HepG2 (cell line): Measurements from ENCODE around the gene GPR162. TPM values are rescaled to one million over a fixed set of nuclear protein-coding genes. Genes with fewer than 3 reads are reported as not detected.

ENCODE experiments used
- ELF3 ChIP-seq: IDR thresholded peaks from 2 replicates; pipeline ENCODE4 v1.6.1; 2016; ENCODE audit warnings: missing genetic modification reagents, missing compliant biosample characterization
- FOXJ3 ChIP-seq: sonication (generic); formaldehyde crosslinking; IDR thresholded peaks from 2 replicates; pipeline ENCODE4 v1.4.0; 2020; ENCODE audit warnings: missing genetic modification reagents, mild to moderate bottlenecking, borderline replicate concordance
- HMG20A ChIP-seq: IDR thresholded peaks from 2 replicates; pipeline ENCODE4 v1.6.1; 2016; ENCODE audit warnings: borderline replicate concordance
- RFXAP ChIP-seq: sonication (generic); formaldehyde crosslinking; IDR thresholded peaks from 2 replicates; pipeline ENCODE4 v1.4.0; 2020; ENCODE audit warnings: missing genetic modification reagents, borderline replicate concordance
- TCF7 ChIP-seq: sonication (generic); IDR thresholded peaks from 2 replicates; pipeline ENCODE4 v1.6.1; 2016; ENCODE audit warnings: antibody characterized with exemption, low read depth
- TEAD2 ChIP-seq: sonication (generic); formaldehyde crosslinking; IDR thresholded peaks from 2 replicates; pipeline ENCODE4 v1.9.0; 2021; ENCODE audit warnings: missing genetic modification reagents
- TSC22D2 ChIP-seq: sonication (generic); formaldehyde crosslinking; IDR thresholded peaks from 2 replicates; pipeline ENCODE4 v1.5.1; 2020; ENCODE audit warnings: missing genetic modification reagents, mild to moderate bottlenecking, borderline replicate concordance
- ZMYM4 ChIP-seq: sonication (generic); formaldehyde crosslinking; IDR thresholded peaks from 2 replicates; pipeline ENCODE4 v1.8.1; 2023; ENCODE audit warnings: mild to moderate bottlenecking, missing genetic modification reagents
- polyA plus RNA-seq, 8 experiments: library from polyadenylated mRNA; depleted of rRNA in 3 of 8; stranded (reverse) in 7 of 8; unstranded in 1 of 8; fragments of >200 nt; fragmentation: Illumina TruSeq in 4 of 8; extraction: Trizol in 4 of 8; gene quantifications; 2 replicates each; pipeline versions ENCODE4 v1.2.1 to v1.2.3, GENCODE V29; 2011 to 2016; ENCODE audit warnings: low read depth in 4 of 8, missing spikeins in 1 of 8, mixed read lengths in 1 of 8; ENCODE audit not compliant: insufficient read depth in 1 of 8
- total RNA-seq, 5 experiments: library from RNA; depleted of rRNA; stranded (reverse); fragments of >200 nt; fragmentation: Illumina TruSeq; extraction: Trizol; gene quantifications; 2 replicates each; pipeline ENCODE4 v1.2.3, GENCODE V29; 2016; ENCODE audit warnings: low read depth in 1 of 5
- TF ChIP-seq, protein P1 (sequence below): sonication (generic); formaldehyde crosslinking; IDR thresholded peaks from 2 replicates; pipeline ENCODE4 v1.5.1; 2020; ENCODE audit warnings: mild to moderate bottlenecking, missing genetic modification reagents, moderate library complexity
- TF ChIP-seq, protein P2 (sequence below): sonication (generic); formaldehyde crosslinking; IDR thresholded peaks from 2 replicates; pipeline ENCODE4 v1.4.0; 2020; ENCODE audit warnings: missing genetic modification reagents, borderline replicate concordance
- TF ChIP-seq, protein P3 (sequence below): sonication (generic); formaldehyde crosslinking; IDR thresholded peaks from 2 replicates; pipeline ENCODE4 v1.5.0; 2020; ENCODE audit warnings: mild to moderate bottlenecking, missing genetic modification reagents, borderline replicate concordance
- TF ChIP-seq, protein P4 (sequence below): IDR thresholded peaks from 2 replicates; pipeline ENCODE4 v1.6.1; 2016; ENCODE audit warnings: low read depth

Gene GPR162
- total and polyA plus RNA-seq, 2 of the 13 experiments (the other 11 are each of a cell fraction or from before 2014, with no cell fraction given) = 0.08 TPM; not detected in 1

DNA sequence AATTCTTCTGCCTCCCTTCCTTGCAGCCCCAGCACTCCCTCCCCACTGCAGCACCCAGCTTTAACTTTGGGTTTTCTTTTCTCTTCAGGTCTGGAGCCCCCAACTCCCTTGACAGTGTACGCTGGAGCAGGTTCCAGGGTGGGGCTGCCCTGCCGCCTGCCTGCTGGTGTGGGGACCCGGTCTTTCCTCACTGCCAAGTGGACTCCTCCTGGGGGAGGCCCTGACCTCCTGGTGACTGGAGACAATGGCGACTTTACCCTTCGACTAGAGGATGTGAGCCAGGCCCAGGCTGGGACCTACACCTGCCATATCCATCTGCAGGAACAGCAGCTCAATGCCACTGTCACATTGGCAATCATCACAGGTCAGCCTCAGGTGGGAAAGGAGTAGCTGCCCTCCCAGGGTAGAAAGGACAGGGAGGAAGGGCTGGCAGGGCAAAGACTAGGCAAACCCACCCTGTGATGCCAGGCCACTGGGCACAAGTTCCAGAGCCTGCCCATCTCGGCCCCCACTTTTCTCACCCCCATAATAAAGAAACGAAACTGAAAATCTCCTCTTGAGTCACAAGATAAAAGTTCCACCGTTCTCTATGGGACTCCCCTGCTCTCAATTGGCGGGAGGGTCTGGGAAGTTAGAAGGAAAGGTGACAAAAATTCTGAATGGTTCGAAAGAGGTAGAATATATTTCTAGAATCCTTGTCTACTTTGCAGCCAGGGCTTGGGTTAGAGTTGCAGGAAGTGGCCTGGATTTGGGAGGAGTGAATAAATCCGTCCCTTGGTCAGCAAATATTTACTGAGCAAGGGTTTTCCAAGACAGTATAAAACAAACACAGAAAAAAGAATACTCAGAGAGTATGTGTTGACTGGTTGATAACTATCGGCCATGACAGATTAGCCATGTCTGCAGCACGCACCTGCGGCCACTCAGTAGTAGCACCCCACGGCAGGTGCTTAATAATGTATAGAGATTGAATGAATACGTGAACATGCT is 46.1 kb upstream of the GPR162 start (continued):
- TF ChIP-seq, protein P1, sequence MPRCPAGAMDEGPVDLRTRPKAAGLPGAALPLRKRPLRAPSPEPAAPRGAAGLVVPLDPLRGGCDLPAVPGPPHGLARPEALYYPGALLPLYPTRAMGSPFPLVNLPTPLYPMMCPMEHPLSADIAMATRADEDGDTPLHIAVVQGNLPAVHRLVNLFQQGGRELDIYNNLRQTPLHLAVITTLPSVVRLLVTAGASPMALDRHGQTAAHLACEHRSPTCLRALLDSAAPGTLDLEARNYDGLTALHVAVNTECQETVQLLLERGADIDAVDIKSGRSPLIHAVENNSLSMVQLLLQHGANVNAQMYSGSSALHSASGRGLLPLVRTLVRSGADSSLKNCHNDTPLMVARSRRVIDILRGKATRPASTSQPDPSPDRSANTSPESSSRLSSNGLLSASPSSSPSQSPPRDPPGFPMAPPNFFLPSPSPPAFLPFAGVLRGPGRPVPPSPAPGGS (CRISPR knock-in tag) = 0 out of 2 replicates have a peak, but pooled peaks have one; percentile 28
- TF ChIP-seq HMG20A (peak; percentile 90), ZMYM4 (CRISPR knock-in tag) (0 out of 2 replicates have a peak, but pooled peaks have one; percentile 19), RFXAP (CRISPR knock-in tag) (peak; percentile 34; the same call in 1 of the 2 replicates), TCF7 (peak; percentile 62), TEAD2 (CRISPR knock-in tag) (no peak), FOXJ3 (peak; percentile 85; the same call in 1 of the 2 replicates), ELF3 (CRISPR knock-in tag) (peak; percentile 96), TSC22D2 (CRISPR knock-in tag) (peak; percentile 42; the same call in 1 of the 2 replicates)
- TF ChIP-seq, protein P2, sequence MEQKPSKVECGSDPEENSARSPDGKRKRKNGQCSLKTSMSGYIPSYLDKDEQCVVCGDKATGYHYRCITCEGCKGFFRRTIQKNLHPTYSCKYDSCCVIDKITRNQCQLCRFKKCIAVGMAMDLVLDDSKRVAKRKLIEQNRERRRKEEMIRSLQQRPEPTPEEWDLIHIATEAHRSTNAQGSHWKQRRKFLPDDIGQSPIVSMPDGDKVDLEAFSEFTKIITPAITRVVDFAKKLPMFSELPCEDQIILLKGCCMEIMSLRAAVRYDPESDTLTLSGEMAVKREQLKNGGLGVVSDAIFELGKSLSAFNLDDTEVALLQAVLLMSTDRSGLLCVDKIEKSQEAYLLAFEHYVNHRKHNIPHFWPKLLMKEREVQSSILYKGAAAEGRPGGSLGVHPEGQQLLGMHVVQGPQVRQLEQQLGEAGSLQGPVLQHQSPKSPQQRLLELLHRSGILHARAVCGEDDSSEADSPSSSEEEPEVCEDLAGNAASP (CRISPR knock-in tag) = peak; percentile 84; the same call in 1 of the 2 replicates
- TF ChIP-seq, protein P3, sequence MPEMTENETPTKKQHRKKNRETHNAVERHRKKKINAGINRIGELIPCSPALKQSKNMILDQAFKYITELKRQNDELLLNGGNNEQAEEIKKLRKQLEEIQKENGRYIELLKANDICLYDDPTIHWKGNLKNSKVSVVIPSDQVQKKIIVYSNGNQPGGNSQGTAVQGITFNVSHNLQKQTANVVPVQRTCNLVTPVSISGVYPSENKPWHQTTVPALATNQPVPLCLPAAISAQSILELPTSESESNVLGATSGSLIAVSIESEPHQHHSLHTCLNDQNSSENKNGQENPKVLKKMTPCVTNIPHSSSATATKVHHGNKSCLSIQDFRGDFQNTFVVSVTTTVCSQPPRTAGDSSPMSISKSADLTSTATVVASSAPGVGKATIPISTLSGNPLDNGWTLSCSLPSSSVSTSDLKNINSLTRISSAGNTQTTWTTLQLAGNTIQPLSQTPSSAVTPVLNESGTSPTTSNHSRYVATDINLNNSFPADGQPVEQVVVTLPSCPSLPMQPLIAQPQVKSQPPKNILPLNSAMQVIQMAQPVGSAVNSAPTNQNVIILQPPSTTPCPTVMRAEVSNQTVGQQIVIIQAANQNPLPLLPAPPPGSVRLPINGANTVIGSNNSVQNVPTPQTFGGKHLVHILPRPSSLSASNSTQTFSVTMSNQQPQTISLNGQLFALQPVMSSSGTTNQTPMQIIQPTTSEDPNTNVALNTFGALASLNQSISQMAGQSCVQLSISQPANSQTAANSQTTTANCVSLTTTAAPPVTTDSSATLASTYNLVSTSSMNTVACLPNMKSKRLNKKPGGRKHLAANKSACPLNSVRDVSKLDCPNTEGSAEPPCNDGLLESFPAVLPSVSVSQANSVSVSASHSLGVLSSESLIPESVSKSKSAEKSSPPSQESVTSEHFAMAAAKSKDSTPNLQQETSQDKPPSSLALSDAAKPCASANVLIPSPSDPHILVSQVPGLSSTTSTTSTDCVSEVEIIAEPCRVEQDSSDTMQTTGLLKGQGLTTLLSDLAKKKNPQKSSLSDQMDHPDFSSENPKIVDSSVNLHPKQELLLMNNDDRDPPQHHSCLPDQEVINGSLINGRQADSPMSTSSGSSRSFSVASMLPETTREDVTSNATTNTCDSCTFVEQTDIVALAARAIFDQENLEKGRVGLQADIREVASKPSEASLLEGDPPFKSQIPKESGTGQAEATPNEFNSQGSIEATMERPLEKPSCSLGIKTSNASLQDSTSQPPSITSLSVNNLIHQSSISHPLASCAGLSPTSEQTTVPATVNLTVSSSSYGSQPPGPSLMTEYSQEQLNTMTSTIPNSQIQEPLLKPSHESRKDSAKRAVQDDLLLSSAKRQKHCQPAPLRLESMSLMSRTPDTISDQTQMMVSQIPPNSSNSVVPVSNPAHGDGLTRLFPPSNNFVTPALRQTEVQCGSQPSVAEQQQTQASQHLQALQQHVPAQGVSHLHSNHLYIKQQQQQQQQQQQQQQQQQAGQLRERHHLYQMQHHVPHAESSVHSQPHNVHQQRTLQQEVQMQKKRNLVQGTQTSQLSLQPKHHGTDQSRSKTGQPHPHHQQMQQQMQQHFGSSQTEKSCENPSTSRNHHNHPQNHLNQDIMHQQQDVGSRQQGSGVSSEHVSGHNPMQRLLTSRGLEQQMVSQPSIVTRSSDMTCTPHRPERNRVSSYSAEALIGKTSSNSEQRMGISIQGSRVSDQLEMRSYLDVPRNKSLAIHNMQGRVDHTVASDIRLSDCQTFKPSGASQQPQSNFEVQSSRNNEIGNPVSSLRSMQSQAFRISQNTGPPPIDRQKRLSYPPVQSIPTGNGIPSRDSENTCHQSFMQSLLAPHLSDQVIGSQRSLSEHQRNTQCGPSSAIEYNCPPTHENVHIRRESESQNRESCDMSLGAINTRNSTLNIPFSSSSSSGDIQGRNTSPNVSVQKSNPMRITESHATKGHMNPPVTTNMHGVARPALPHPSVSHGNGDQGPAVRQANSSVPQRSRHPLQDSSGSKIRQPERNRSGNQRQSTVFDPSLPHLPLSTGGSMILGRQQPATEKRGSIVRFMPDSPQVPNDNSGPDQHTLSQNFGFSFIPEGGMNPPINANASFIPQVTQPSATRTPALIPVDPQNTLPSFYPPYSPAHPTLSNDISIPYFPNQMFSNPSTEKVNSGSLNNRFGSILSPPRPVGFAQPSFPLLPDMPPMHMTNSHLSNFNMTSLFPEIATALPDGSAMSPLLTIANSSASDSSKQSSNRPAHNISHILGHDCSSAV (CRISPR knock-in tag) = no peak
- TF ChIP-seq, protein P4, sequence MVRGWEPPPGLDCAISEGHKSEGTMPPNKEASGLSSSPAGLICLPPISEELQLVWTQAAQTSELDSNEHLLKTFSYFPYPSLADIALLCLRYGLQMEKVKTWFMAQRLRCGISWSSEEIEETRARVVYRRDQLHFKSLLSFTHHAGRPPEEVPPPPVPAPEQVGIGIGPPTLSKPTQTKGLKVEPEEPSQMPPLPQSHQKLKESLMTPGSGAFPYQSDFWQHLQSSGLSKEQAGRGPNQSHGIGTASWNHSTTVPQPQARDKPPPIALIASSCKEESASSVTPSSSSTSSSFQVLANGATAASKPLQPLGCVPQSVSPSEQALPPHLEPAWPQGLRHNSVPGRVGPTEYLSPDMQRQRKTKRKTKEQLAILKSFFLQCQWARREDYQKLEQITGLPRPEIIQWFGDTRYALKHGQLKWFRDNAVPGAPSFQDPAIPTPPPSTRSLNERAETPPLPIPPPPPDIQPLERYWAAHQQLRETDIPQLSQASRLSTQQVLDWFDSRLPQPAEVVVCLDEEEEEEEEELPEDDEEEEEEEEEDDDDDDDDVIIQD = peak; percentile 49; the same call in 1 of the 2 replicates
